Astrocyte of the spinal cord (primary cell): ENCODE data around the gene MAST2.

ENCODE experiments used
- DNase-seq: peaks from one replicate; pipeline ENCODE4 v3.0.0; 2011; ENCODE audit warnings: low read depth, low spot score
- H3K4me3 ChIP-seq: 2 replicates; pipeline ENCODE4 v1.5.1; 2011; ENCODE audit warnings: low read depth, mild to moderate bottlenecking, low read length, moderate library complexity
- in situ Hi-C: cut with HindIII; loops from 2 replicates; pipeline ENCODE4 v1.10.0; 2017; ENCODE audit warnings: low sequenced_read_pairs
- TF ChIP-seq, protein P1 (sequence below): IDR thresholded peaks from 2 replicates; pipeline ENCODE4 v1.5.1; 2012; ENCODE audit warnings: low read depth, mild to moderate bottlenecking, low read length, inconsistent platforms

The MAST2 gene

DNA sequence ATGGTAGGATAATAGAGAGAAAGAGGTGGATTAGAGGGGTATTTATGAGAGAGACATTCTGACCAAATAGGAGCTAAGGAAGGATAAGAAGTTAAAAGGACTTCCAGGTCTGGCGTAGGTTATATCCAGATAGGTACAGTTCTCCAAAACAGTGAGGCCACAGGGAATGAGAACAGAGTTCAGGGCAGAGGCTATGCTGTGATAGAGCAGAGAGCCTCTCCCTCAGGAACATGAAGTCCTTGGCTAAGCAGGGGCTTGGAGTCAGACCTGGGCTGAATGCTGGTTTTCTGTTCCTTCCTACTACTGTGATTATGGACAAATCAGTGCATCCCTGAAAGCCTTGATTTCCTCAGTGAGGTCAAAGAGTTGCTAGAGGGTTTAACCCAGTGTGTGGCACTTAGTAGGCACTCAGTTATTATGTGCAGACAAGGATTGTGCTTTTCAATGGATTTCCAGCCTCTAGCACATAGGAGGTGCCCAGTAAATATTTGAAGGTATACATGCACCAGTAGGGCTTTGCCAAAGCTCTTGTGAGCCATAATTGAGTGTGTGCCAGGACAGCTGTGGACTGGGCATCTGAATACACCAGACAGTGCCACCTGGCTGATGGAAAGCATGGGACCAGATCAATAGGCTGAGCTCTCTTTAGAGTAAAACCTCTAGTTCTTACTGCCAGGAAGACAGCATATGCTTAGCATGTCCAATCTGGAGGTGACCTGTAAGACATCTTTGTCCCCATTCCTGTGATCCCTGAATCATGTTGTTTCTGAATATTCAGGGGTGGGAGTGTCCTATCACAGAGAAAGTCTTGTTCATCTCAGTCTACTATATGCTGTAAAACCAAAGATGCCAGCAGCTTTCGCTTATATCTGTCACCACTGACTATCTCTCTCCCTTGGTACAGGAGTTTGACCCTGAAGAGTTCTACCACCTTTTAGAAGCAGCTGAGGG lies 217.9 kb downstream of the MAST2 start:
- in situ Hi-C loops: no loop called here
- no peak overlapping the region for H3K4me3 ChIP-seq
- no peak for DNase-seq
- TF ChIP-seq, protein P1, sequence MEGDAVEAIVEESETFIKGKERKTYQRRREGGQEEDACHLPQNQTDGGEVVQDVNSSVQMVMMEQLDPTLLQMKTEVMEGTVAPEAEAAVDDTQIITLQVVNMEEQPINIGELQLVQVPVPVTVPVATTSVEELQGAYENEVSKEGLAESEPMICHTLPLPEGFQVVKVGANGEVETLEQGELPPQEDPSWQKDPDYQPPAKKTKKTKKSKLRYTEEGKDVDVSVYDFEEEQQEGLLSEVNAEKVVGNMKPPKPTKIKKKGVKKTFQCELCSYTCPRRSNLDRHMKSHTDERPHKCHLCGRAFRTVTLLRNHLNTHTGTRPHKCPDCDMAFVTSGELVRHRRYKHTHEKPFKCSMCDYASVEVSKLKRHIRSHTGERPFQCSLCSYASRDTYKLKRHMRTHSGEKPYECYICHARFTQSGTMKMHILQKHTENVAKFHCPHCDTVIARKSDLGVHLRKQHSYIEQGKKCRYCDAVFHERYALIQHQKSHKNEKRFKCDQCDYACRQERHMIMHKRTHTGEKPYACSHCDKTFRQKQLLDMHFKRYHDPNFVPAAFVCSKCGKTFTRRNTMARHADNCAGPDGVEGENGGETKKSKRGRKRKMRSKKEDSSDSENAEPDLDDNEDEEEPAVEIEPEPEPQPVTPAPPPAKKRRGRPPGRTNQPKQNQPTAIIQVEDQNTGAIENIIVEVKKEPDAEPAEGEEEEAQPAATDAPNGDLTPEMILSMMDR: no peak

DNA sequence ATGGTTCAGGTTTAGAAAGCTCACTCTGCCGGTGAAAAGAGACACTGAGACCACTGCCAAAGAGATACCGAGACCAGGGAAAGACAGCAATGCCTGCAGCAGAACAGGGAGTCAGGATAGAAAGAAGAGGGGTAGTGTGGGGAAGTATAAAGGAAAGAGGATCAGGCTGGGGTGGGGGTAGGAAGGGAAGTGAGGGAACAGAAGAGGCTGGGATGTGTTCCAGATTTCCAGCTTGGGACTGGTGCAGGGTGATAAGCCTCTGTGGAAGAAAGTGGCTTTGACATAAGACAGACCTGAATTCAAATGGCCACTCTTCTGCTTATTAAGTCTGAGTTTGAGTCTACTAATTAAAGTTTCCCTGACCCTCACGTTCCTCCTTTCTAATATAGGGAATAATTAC lies 223.1 kb downstream of the MAST2 start:
- no peak for DNase-seq
- H3K4me3 ChIP-seq: no peak overlapping the region
- in situ Hi-C loops: no loop called here
- TF ChIP-seq, protein P1: no peak

DNA sequence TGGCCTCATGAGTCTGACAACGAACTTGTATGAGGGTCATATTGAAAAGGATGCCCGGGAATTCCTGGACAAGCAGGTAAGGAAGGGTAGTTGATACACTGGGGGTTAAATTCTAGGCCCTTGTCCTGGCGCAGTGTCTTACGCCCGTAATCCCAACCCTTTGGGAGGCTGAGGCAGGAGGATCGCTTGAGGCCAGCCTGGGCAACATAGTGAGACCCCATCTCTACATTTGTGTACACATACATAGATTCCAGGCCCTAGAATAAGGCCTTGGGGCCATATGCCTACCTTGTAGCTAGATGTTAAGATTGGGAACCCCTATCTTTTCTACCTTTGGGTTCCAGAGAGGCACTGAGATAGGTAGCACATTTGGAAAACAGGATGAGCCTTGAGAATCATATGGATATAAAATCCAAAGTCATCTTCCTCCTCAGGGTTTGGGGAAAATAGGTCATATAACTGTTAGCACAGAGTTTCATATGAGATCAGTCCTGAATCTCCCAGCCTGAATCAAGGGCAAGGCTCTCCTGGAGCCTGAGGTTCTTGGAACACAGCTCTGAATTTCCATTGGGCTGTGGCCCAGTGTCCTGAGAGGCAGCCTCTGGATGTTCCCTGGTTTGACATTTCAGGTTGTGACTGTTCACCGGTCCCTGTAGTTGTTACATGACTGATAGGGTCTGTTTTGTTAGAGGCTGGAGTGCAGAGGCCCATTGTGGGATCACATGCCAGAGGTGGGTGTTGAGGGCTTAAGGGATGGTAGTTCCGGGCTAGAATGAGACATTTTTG lies 224.6 kb downstream of the MAST2 start:
- TF ChIP-seq, protein P1: no peak
- no peak for DNase-seq
- no peak overlapping the region for H3K4me3 ChIP-seq
- in situ Hi-C loops: no loop called here

DNA sequence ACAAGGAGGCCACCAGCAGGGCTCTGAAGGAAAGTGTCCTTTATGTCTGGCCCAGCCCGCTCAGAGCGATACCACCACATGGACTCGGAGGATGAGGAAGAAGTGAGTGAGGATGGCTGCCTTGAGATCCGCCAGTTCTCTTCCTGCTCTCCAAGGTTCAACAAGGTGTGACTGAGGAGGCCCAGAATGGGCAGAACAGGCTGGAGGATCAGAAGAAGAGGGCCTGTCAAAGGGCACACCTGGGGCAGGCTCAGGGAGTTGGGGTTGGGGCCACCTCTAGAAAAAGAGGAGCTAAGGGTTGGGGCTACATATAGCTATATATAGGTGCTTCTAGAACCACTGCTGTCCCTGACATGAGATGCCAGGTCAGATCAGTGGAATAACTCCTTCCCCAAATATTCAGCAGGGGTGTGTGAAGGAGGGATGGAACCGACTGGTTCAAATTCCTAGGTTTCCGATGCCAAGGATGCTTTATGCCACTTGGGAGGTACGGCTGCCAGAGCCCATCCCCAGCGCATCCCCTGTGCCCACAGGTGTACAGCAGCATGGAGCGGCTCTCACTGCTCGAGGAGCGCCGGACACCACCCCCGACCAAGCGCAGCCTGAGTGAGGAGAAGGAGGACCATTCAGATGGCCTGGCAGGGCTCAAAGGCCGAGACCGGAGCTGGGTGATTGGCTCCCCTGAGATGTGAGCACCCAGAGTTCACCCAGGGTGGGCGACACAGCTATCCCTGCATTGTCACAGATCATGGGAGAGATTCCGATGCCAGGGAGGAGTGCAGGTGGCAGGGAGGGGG lies 226.9 kb downstream of the MAST2 start:
- TF ChIP-seq, protein P1: no peak
- H3K4me3 ChIP-seq: no peak overlapping the region
- DNase-seq: no peak
- in situ Hi-C loops: no loop called here

DNA sequence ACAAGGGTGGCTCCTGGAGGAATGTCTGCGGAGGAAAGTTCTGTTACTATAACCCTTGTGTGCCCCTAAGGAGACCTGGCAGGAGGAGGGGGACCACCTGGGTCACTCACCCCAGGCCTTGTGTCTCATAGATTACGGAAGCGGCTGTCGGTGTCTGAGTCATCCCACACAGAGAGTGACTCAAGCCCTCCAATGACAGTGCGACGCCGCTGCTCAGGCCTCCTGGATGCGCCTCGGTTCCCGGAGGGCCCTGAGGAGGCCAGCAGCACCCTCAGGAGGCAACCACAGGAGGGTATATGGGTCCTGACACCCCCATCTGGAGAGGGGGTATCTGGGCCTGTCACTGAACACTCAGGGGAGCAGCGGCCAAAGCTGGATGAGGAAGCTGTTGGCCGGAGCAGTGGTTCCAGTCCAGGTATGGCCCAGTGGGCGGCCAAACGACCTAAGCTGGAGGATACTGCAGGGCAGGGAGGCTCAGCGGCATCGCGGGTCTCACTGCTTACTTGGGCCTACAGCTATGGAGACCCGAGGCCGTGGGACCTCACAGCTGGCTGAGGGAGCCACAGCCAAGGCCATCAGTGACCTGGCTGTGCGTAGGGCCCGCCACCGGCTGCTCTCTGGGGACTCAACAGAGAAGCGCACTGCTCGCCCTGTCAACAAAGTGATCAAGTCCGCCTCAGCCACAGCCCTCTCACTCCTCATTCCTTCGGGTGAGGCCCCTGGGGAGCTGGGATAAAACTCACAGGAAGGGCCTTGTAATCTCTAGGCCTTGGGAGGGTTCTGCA lies 227.7 kb downstream of the MAST2 start:
- in situ Hi-C loops: no loop called here
- no peak for DNase-seq
- TF ChIP-seq, protein P1: no peak
- H3K4me3 ChIP-seq: no peak overlapping the region
